Endothelial cell of umbilical vein (primary cell): ENCODE measurements around the gene LRRC71. TPM values are rescaled to one million over a fixed set of nuclear protein-coding genes. Genes with fewer than 3 reads are reported as not detected.

Source experiments
- BruUV-seq: library from RNA; stranded (reverse); fragments of 400-500 nt; replicated peaks from 2 replicates; lab custom pipeline; 2021; lab: Mats Ljungman, UMichigan
- CTCF ChIA-PET: fragments of 300-600, 350-600 bp; sonication (Branson Sonifier 250); formaldehyde crosslinking; loops from one replicate; lab custom pipeline; 2021; ENCODE audit warnings: antibody characterized with exemption, inconsistent platforms; lab: Charles Lee
- POLR2A ChIA-PET: fragments of 300-600, 350-600 bp; sonication (Branson Sonifier 250); formaldehyde crosslinking; loops from one replicate; lab custom pipeline; 2021; ENCODE audit warnings: antibody characterized with exemption, inconsistent platforms; lab: Charles Lee
- DNase-seq: peaks from one replicate; pipeline ENCODE4 v3.0.0-alpha.2; 2011; ENCODE audit warnings: low read depth, low spot score
- FAIRE-seq: peaks from 2 replicates; lab custom pipeline; 2011; peaks lifted over from hg19 to GRCh38; lab: Jason Lieb, UNC
- H2AFZ ChIP-seq: 2 replicates; pipeline ENCODE4 v1.6.0; 2012; ENCODE audit warnings: low read depth, low read length, control low read depth, inconsistent platforms
- H3K27ac ChIP-seq: 2 replicates; pipeline ENCODE4 v1.5.1; 2011; ENCODE audit warnings: low read depth, mild to moderate bottlenecking, control low read depth, low read length, moderate library complexity; ENCODE audit not compliant: insufficient read depth
- H3K27me3 ChIP-seq, 2 experiments: 2 replicates each; pipeline versions ENCODE4 v1.6.0 to v1.6.1; 2011; ENCODE audit warnings: low read length in 2 of 2, mixed read lengths in 1 of 2; ENCODE audit not compliant: control insufficient read depth in 2 of 2, insufficient read depth in 2 of 2
- H3K36me3 ChIP-seq, 2 experiments: 2 replicates in 1 of 2; 3 replicates in 1 of 2; pipeline ENCODE4 v1.5.1; 2011; ENCODE audit warnings: low read length in 2 of 2, mild to moderate bottlenecking in 1 of 2, moderate library complexity in 1 of 2; ENCODE audit not compliant: control insufficient read depth in 2 of 2, insufficient read depth in 2 of 2; ENCODE audit errors: extremely low read depth in 1 of 2
- H3K4me1 ChIP-seq: 3 replicates; pipeline ENCODE4 v1.5.1; 2011; ENCODE audit warnings: mild to moderate bottlenecking, low read length; ENCODE audit not compliant: control insufficient read depth, insufficient read depth; ENCODE audit errors: extremely low read depth
- H3K4me2 ChIP-seq: 2 replicates; pipeline ENCODE4 v1.6.1; 2011; ENCODE audit warnings: low read length, control low read depth, mixed read lengths; ENCODE audit not compliant: insufficient read depth
- H3K4me3 ChIP-seq, 3 experiments: fragments of 200-600 bp in 1 of 3; sonication (generic), shearing (Covaris generic) in 1 of 3; replicated peaks in 1 of 3; 2 replicates each; pipeline ENCODE4 v1.5.1; 2011 to 2016; ENCODE audit warnings: control low read depth in 3 of 3, low read length in 3 of 3, mild to moderate bottlenecking in 2 of 3, inconsistent platforms in 1 of 3, low read depth in 1 of 3, moderate library complexity in 1 of 3; ENCODE audit not compliant: insufficient read depth in 1 of 3
- H3K79me2 ChIP-seq: 2 replicates; pipeline ENCODE4 v1.6.0; 2012; ENCODE audit warnings: low read length, inconsistent platforms; ENCODE audit not compliant: control insufficient read depth, insufficient read depth
- H3K9ac ChIP-seq: replicated peaks from 2 replicates; pipeline ENCODE3; 2011; ENCODE audit warnings: low read length, control low read depth; ENCODE audit not compliant: insufficient read depth; ENCODE audit errors: extremely low read depth
- H3K9me1 ChIP-seq: replicated peaks from 3 replicates; pipeline ENCODE4 v1.6.0; 2011; ENCODE audit warnings: mild to moderate bottlenecking, low read length; ENCODE audit not compliant: control insufficient read depth, insufficient read depth; ENCODE audit errors: extremely low read depth
- H3K9me3 ChIP-seq: replicated peaks from 2 replicates; pipeline ENCODE4 v1.5.1; 2012; ENCODE audit warnings: low read length, inconsistent platforms; ENCODE audit not compliant: control insufficient read depth, insufficient read depth
- H4K20me1 ChIP-seq: replicated peaks from 2 replicates; pipeline ENCODE3; 2011; ENCODE audit warnings: mild to moderate bottlenecking, low read length; ENCODE audit not compliant: control insufficient read depth, insufficient read depth; ENCODE audit errors: extremely low read depth
- CTCF ChIP-seq, 2 donors: IDR thresholded peaks; 1 replicate in 1 of 2; 2 replicates in 1 of 2; pipeline ENCODE4 v1.5.1; 2011; ENCODE audit warnings: low read length in 2 of 2, mild to moderate bottlenecking in 2 of 2, moderate library complexity in 2 of 2, control low read depth in 1 of 2, inconsistent platforms in 1 of 2, low read depth in 1 of 2; ENCODE audit not compliant: insufficient read depth in 1 of 2; ENCODE audit errors: extremely low read depth in 1 of 2
- EZH2 ChIP-seq: IDR thresholded peaks from 2 replicates; pipeline ENCODE4 v1.6.1; 2012; ENCODE audit warnings: borderline replicate concordance, low read depth, mild to moderate bottlenecking, moderate library complexity, low read length, inconsistent platforms; ENCODE audit not compliant: severe bottlenecking
- FOS ChIP-seq: IDR thresholded peaks from 2 replicates; pipeline ENCODE4 v1.6.1; 2011; ENCODE audit warnings: mild to moderate bottlenecking, low read length, moderate library complexity, borderline replicate concordance; ENCODE audit not compliant: insufficient read depth
- GATA2 ChIP-seq: IDR thresholded peaks from 2 replicates; pipeline ENCODE4 v1.7.0; 2011; ENCODE audit warnings: low read depth, mild to moderate bottlenecking, moderate library complexity, mixed read lengths, low read length; ENCODE audit not compliant: insufficient read length, insufficient read depth
- JUN ChIP-seq: IDR thresholded peaks from 2 replicates; pipeline ENCODE4 v1.6.1; 2011; ENCODE audit warnings: borderline replicate concordance, low read depth; ENCODE audit not compliant: insufficient read length, insufficient read depth
- MYC ChIP-seq: IDR thresholded peaks from one replicate; pipeline ENCODE4 v1.6.1; 2011; ENCODE audit warnings: mild to moderate bottlenecking, low read depth, low read length
- POLR2A ChIP-seq: IDR thresholded peaks from 2 replicates; pipeline ENCODE4 v1.6.1; 2012; ENCODE audit warnings: low read depth, mild to moderate bottlenecking, control low read depth, low read length
- POLR2AphosphoS5 ChIP-seq: IDR thresholded peaks from 2 replicates; pipeline ENCODE4 v1.6.1; 2012; ENCODE audit warnings: low read depth, mild to moderate bottlenecking, control low read depth, low read length, moderate library complexity; ENCODE audit not compliant: insufficient read depth
- dilution Hi-C: fragments of 300-500 bp; cut with MboI; formaldehyde crosslinking; loops from one replicate; pipeline ENCODE4 v1.15.0; 2019; ENCODE audit warnings: low sequenced_read_pairs; ENCODE audit not compliant: extremely low pct_ligation_motif_present
- intact Hi-C: fragments of 100-400 bp; cut with micrococcal nuclease; formaldehyde crosslinking; loops from one replicate; pipeline ENCODE4 v1.10.0; 2022
- polyA plus RNA-seq, 4 experiments: library from polyadenylated mRNA; depleted of rRNA in 3 of 4; stranded (reverse) in 3 of 4; unstranded in 1 of 4; fragments of >200 nt; gene quantifications; 2 replicates each; pipeline versions ENCODE4 v1.2.1 to v1.2.3, GENCODE V29; 2011 to 2012; ENCODE audit warnings: missing spikeins in 1 of 4
- total RNA-seq: library from RNA; stranded (reverse); gene quantifications from 2 replicates; pipeline ENCODE4 v1.2.3, GENCODE V29; 2021
- TF ChIP-seq, protein P1 (sequence below): IDR thresholded peaks from 2 replicates; pipeline ENCODE4 v1.6.1; 2011; ENCODE audit not compliant: insufficient read depth, insufficient read length

Gene LRRC71
- total and polyA plus RNA-seq, 2 donors (not counting 3 experiments of a cell fraction or from before 2014, with no cell fraction given) = 0.35 to 0.66 TPM

DNA sequence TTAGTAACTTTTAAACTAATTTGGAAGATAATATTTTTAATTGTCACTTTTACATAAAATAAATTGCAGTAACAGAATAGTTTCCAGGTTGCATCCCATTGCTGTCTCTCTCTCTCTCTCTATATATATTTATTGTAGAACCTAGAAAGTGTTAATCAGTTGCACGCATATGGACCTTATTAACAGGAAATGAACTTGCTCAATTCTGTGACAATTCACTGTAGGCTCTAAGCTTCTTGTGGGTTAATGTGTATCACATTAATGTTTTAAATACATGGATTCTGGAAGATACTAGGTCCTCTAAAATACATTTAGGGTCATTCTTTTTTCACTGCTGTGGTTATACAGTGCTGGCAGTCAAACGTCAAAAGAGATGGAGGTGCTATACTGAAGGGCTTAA, 33.1 kb downstream of the LRRC71 start:
- ChIA-PET POLR2A (no interaction called here), CTCF (no interaction called here)
- FAIRE-seq = no peak
- H3K4me2 ChIP-seq = no peak overlapping the region
- H3K4me3 ChIP-seq = no peak overlapping the region
- no peak for TF ChIP-seq JUN
- TF ChIP-seq MYC = no peak
- no peak for TF ChIP-seq EZH2
- TF ChIP-seq GATA2 = no peak
- no peak for TF ChIP-seq POLR2AphosphoS5
- no peak for TF ChIP-seq POLR2A
- TF ChIP-seq CTCF (IDR thresholded peaks at IDR 0.05; ENCODE audit: extremely low read depth in 1 of 2, insufficient read depth in 1 of 2, low read depth in 1 of 2, low read length in 2 of 2) = no peak
- no peak for TF ChIP-seq FOS
- TF ChIP-seq, protein P1, sequence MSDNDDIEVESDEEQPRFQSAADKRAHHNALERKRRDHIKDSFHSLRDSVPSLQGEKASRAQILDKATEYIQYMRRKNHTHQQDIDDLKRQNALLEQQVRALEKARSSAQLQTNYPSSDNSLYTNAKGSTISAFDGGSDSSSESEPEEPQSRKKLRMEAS = no peak
- H3K36me3 ChIP-seq = peaks cover 12 to 29% of the 10 kb centered on the region in 2 experiments
- peaks cover 6% of the 10 kb centered on the region for H3K4me1 ChIP-seq
- H3K9ac ChIP-seq = no peak overlapping the region
- intact Hi-C loops (no loop called here), dilution Hi-C loops (no loop called here)
- H3K27ac ChIP-seq = no peak overlapping the region
- no peaks in the 10 kb centered on the region for H3K9me3 ChIP-seq
- H3K79me2 ChIP-seq = no peaks in the 10 kb centered on the region
- BruUV-seq = no TSS peak
- H3K27me3 ChIP-seq = no peaks in the 10 kb centered on the region
- DNase-seq = no peak
- no peak overlapping the region for H2AFZ ChIP-seq
- H4K20me1 ChIP-seq = no peaks in the 10 kb centered on the region
- H3K9me1 ChIP-seq = no peaks in the 10 kb centered on the region
